Fibroblast of pulmonary artery (primary cell): ENCODE results near the gene SULF2.

Experiments
- DNase-seq: peaks from one replicate; pipeline ENCODE4 v3.0.0-alpha.2; 2010; ENCODE audit warnings: low read depth
- H3K4me3 ChIP-seq: replicated peaks from 2 replicates; pipeline ENCODE4 v1.5.1; 2011; ENCODE audit warnings: low read depth, mild to moderate bottlenecking, control low read depth, low read length, moderate library complexity
- TF ChIP-seq, protein P1 (sequence below): IDR thresholded peaks from 2 replicates; pipeline ENCODE4 v1.5.1; 2011; ENCODE audit warnings: mild to moderate bottlenecking, control low read depth, low read length, inconsistent platforms; ENCODE audit errors: missing control alignments

SULF2 gene

DNA sequence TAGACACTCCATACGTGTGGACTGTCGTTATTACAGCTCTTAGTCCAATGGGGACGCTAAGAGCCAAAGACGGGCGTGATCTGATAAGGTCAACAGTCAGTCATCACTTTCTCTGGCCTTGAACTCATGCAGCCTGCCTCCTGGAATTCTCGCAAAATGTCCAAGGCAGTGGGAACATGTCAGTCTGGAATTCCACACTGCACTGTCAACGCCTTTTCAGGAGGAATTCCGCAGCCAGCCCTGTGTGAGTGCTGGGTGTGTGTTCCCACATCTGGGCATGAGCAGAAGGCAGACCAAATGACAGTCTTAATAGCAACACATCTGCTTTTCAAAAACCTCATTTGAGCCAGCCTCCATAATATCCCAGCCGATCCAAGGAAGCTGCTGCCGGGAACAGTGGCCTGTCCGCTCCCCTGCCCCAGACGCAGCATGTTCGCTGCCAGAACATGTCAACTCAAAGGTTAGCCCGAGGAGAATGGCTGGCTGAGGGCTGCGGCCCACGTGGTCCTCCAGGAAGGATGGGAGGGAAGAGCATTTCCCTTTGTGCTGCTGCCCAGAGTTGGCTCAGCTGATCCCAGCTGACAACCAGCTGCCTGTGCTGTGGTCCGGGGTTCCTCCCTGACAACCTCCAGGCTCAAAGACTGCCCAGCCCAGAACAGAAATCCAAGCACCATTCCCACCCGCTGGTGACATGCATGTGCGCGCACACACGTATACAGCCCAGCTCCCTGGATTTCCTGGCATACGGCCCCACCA, 103.1 kb downstream of the SULF2 start:
- DNase-seq, result peak; percentile 88
- TF ChIP-seq, protein P1, sequence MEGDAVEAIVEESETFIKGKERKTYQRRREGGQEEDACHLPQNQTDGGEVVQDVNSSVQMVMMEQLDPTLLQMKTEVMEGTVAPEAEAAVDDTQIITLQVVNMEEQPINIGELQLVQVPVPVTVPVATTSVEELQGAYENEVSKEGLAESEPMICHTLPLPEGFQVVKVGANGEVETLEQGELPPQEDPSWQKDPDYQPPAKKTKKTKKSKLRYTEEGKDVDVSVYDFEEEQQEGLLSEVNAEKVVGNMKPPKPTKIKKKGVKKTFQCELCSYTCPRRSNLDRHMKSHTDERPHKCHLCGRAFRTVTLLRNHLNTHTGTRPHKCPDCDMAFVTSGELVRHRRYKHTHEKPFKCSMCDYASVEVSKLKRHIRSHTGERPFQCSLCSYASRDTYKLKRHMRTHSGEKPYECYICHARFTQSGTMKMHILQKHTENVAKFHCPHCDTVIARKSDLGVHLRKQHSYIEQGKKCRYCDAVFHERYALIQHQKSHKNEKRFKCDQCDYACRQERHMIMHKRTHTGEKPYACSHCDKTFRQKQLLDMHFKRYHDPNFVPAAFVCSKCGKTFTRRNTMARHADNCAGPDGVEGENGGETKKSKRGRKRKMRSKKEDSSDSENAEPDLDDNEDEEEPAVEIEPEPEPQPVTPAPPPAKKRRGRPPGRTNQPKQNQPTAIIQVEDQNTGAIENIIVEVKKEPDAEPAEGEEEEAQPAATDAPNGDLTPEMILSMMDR, result no peak
- H3K4me3 ChIP-seq, result no peak overlapping the region

DNA sequence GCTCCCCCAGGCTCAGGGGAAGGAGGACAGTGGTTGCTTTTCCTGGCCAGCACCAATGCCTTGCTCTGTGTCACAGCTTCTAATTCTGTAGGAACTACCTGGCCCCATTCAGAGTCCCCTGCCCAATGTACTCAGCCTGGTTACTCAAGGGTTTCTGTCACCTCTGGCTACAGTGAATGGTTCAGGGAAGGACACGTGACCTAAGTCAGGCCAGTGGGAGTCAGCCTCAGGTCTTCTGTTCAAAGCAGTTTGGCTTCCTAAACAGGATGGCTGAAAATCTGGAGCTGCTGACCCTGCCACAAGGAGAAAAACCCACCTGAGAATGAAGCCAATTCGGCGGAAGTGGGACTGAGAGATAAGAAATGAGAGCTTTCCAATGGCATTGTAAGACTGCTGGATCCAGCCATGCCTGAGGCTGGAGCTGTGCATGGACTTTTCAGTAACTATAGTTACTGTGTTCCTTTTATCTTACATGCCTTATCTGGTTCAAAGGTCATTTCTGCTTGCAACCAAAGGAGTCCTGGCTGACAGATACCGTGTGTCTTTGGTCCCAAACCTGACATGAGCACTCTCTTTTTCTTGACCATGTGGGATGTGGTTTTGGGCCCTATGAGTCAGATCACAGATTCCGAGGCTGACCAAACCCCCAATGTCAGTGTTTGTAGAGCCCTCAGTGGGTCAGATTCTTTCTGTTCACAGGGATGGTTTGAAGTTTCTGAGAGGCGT, 104.3 kb downstream of the SULF2 start:
- H3K4me3 ChIP-seq, result no peak overlapping the region
- no peak for DNase-seq
- TF ChIP-seq, protein P1, result no peak

DNA sequence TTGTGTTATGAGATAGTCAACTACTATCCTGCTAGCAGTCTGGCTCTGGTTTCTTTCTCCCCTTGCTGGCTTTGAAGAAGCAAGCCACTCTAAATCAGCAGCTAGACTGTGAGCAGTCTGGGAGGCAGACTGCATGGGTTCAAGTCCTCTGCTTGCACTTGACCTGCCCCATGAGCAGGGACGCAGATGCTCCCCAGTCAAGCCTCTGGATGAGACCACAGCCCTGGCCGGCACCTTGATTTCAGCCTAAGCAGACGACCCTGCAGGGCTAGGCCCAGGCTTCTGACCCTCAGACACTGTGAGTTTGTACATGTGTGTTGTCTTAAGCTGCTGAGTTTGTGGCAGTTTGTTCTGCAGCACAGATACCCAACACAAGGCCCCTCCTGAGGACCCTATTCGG, 105.8 kb downstream of the SULF2 start:
- DNase-seq, result no peak
- TF ChIP-seq, protein P1, result no peak
- H3K4me3 ChIP-seq, result no peak overlapping the region

DNA sequence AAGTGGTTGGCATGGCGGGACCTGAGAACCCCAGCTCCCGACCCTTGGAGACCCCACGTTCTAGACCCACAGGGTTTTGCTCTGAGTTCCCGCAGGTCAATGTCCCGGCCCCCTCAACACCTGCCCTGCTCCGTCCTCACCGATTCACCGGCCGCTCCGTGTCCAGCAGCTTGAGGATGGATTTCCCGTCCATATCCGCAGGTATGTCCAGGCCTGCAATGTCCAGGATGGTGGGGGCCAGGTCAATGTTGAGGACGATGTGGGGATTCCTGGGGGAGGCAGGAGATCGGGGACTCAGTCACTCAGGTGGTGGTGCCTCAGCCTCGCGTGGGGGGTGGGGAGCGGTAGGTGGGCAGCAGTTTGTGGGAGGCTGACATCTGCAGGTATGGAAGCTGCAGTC, 106.7 kb downstream of the SULF2 start:
- TF ChIP-seq, protein P1, result no peak
- DNase-seq, result no peak
- no peak overlapping the region for H3K4me3 ChIP-seq

DNA sequence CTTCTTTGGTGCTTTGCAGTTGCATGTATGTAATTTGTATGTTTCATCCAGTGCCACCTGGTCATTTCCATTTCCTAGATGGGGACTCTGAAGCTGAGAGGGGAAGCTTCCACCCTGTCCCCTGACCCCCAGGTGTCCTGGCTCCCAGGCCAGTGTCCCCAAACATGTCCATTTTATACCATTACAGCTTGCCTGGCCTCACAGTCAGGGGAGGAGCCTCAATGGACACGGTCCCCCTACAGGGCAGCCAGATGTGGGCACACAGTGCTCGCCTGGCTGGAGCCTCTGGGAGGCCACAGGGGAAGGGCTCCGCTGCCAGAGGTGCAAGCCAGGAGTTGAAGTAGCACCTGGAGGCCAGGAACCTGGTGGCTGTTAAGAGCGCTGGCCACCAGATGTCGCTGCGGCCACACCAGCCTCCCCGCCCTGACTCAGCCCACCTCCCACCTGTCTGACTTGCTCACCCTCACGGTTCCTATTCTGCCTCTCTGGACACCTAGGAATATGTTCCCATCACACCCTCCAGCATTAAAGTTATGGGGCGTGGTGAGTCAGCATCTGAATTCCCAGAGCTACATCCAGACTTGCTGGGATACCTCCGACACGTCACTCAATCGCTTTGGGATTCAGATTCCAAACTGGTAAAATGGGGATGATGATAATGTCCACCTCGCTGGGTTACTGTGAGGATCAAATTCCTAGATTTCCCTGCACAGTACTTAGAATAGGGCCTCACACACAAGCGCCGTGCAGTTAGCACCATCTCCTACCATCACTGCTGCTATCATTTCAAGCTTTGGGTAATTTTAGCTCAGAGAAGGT, 107.4 kb downstream of the SULF2 start:
- TF ChIP-seq, protein P1, result peak; percentile 72
- peak; percentile 37 for DNase-seq
- H3K4me3 ChIP-seq, result no peak overlapping the region

DNA sequence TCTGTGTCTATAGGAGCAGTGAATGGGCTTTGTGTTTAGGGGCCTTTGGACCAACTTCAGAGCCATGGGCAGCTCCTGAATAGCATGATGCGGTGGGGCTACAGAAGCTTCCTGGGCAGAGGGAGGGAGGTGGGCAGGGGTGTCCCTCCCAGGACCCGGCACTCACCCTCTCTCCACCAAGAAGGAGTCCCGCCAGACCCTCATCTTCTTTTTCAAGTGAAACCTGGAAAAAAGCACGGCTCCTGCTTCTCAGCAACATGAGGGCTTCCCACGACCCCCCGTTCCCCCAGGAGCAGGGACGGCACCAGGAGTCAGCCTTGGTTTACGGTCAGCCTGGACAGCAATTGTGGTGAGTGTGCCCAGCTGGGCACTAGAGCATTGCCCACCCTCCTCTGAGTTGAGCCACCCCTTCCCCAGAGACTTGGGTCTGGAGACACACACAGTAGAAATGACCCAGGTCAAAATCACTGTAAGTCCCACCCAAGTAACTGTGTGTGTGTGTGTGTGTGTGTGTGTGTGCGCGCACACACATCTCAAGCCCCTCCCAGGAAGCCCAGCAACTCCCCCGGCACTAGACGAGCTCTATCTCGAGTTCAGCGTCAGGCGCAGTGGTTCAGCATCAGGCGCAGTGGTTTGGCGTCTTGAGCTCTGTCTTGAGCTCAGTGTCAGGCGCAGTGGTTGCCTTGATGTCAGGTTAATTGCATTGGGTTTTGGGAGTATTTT, 108.2 kb downstream of the SULF2 start:
- DNase-seq, result no peak
- TF ChIP-seq, protein P1, result no peak
- H3K4me3 ChIP-seq, result no peak overlapping the region
